Measurements from ENCODE around the gene RHPN2.
A peak's percentile ranks its signal among the peaks of the same experiment; 100 is the strongest.

RHPN2 gene

GRCh38 chr19:32971715-32972540 lies 92.8 kb downstream of the RHPN2 start, which contains the start of the genes CEP89 and FAAP24:
Gene CEP89, minus strand, starts transcription at chr19:32971958. Its CDS starts 84 bp downstream, at chr19:32971874.
Gene FAAP24, plus strand, starts transcription at chr19:32972242. Its CDS starts 955 bp downstream, at chr19:32973197.
- DNase-seq (ENCODE audit: low read depth) = peak; percentile 99

- no peak for DNase-seq (ENCODE audit: low read depth)
Observed at GRCh38 chr19:32971012-32971595, 93.6 kb downstream of the RHPN2 start.

- DNase-seq (ENCODE audit: low read depth) = no peak
Observed at GRCh38 chr19:32969549-32969948, 95.1 kb downstream of the RHPN2 start.

- DNase-seq (ENCODE audit: low read depth) = no peak
Observed at GRCh38 chr19:32966750-32967149, 97.9 kb downstream of the RHPN2 start.

- DNase-seq (ENCODE audit: low read depth) = no peak
Observed at GRCh38 chr19:32945260-32945659, 119.4 kb downstream of the RHPN2 start.

- peak; percentile 10 for DNase-seq (ENCODE audit: low read depth)
Observed at GRCh38 chr19:32941273-32941672, 123.4 kb downstream of the RHPN2 start.

GRCh38 chr19:32936065-32936464 lies 128.6 kb downstream of the RHPN2 start:
- DNase-seq (ENCODE audit: low read depth) = no peak

GRCh38 chr19:32935629-32936028 lies 129.1 kb downstream of the RHPN2 start:
- no peak for DNase-seq (ENCODE audit: low read depth)

- no peak for DNase-seq (ENCODE audit: low read depth)
Observed at GRCh38 chr19:32933571-32933970, 131.1 kb downstream of the RHPN2 start.

- DNase-seq (ENCODE audit: low read depth) = no peak
Observed at GRCh38 chr19:32930567-32930966, 134.1 kb downstream of the RHPN2 start.

GRCh38 chr19:32928806-32929205 lies 135.9 kb downstream of the RHPN2 start:
- DNase-seq (ENCODE audit: low read depth) = no peak
